A549 (cell line): Measurements from ENCODE around the gene FNBP1L. TPM values are rescaled to one million over a fixed set of nuclear protein-coding genes. Genes with fewer than 3 reads are reported as not detected.

Experiments
- ATAC-seq, 2 experiments: fragments of 200-7000 bp in 1 of 2; fragments of >200 bp in 1 of 2; cut with Nextera tagmentation in 1 of 2; cut with Tn5 transposase in 1 of 2; 3 replicates each; pipeline versions ENCODE4 v1.8.0 to v1.9.1; 2018 to 2020; ENCODE audit warnings: mild to moderate bottlenecking in 1 of 2, moderate library complexity in 1 of 2
- CTCF ChIA-PET: fragments of 300-600 bp; sonication (Branson Sonifier 250); formaldehyde crosslinking; extraction: SDS; loops from one replicate; lab custom pipeline; 2021; ENCODE audit warnings: antibody characterized with exemption, inconsistent platforms; lab: Yijun Ruan, JAX
- POLR2A ChIA-PET: fragments of 350-600 bp; formaldehyde crosslinking; extraction: SDS; loops from one replicate; lab custom pipeline; 2021; ENCODE audit warnings: antibody characterized with exemption, inconsistent platforms; lab: Yijun Ruan, JAX
- DNase-seq, 2 experiments: peaks; one replicate each; pipeline versions ENCODE4 v3.0.0 to v3.0.0-alpha.2; 2011 to 2016; ENCODE audit warnings: low read depth in 1 of 2, low spot score in 1 of 2
- FAIRE-seq: peaks from 2 replicates; lab custom pipeline; 2011; peaks lifted over from hg19 to GRCh38; lab: Jason Lieb, UNC
- H3K27ac ChIP-seq, 2 experiments: fragments of >200 bp; sonication (Bioruptor Twin); formaldehyde crosslinking; 3 replicates each; pipeline ENCODE4 v1.5.1; 2016 to 2017
- H3K4me1 ChIP-seq: fragments of >200 bp; sonication (Bioruptor Twin); formaldehyde crosslinking; 3 replicates; pipeline ENCODE4 v1.6.1; 2016
- H3K4me2 ChIP-seq: fragments of >200 bp; sonication (Bioruptor Twin); formaldehyde crosslinking; 3 replicates; pipeline ENCODE4 v1.6.1; 2016
- H3K4me3 ChIP-seq: fragments of >200 bp; sonication (Bioruptor Twin); formaldehyde crosslinking; 3 replicates; pipeline ENCODE4 v1.5.1; 2016
- H3K9me3 ChIP-seq: fragments of >200 bp; sonication (Bioruptor Twin); formaldehyde crosslinking; 3 replicates; pipeline ENCODE4 v1.6.1; 2016
- ATOH8 ChIP-seq: fragments of 250-450 bp; sonication (Bioruptor Pico); IDR thresholded peaks from 2 replicates; pipeline ENCODE4 v1.5.0; 2020; ENCODE audit warnings: low read depth, mild to moderate bottlenecking, moderate library complexity
- BCL3 ChIP-seq: fragments of >200 bp; sonication (Bioruptor Twin); formaldehyde crosslinking; IDR thresholded peaks from 3 replicates; pipeline ENCODE4 v1.6.1; 2016
- BHLHE40 ChIP-seq: IDR thresholded peaks from 2 replicates; pipeline ENCODE4 v1.6.1; 2012; ENCODE audit warnings: low read depth, low read length, inconsistent platforms
- CEBPB ChIP-seq, 2 experiments: fragments of >200 bp in 1 of 2; sonication (Bioruptor Twin) in 1 of 2; formaldehyde crosslinking in 1 of 2; IDR thresholded peaks; 2 replicates each; pipeline ENCODE4 v1.6.1; 2012 to 2016
- CHD4 ChIP-seq: fragments of 200-600 bp; sonication (generic); IDR thresholded peaks from 2 replicates; pipeline ENCODE4 v1.6.1; 2016; ENCODE audit warnings: antibody characterized with exemption, mild to moderate bottlenecking, borderline replicate concordance
- CTCF ChIP-seq: fragments of >200 bp; sonication (Bioruptor Twin); formaldehyde crosslinking; IDR thresholded peaks from 3 replicates; pipeline ENCODE4 v1.5.1; 2016
- EP300 ChIP-seq, 2 experiments: fragments of >200 bp; sonication (Bioruptor Twin); formaldehyde crosslinking; IDR thresholded peaks; 2 replicates in 1 of 2; 3 replicates in 1 of 2; pipeline ENCODE4 v1.6.1; 2016 to 2017
- FOXS1 ChIP-seq: fragments of 250-450 bp; sonication (Bioruptor Pico); IDR thresholded peaks from 2 replicates; pipeline ENCODE4 v1.5.0; 2020; ENCODE audit warnings: mild to moderate bottlenecking, moderate library complexity
- GATA3 ChIP-seq: IDR thresholded peaks from 2 replicates; pipeline ENCODE4 v1.6.1; 2012; ENCODE audit warnings: borderline replicate concordance
- HEYL ChIP-seq: fragments of 250-450 bp; sonication (Bioruptor Pico); IDR thresholded peaks from 2 replicates; pipeline ENCODE4 v1.8.0; 2021; ENCODE audit warnings: mild to moderate bottlenecking, moderate library complexity
- HOXB13 ChIP-seq: fragments of 250-450 bp; sonication (Bioruptor Pico); IDR thresholded peaks from 2 replicates; pipeline ENCODE4 v1.5.0; 2020; ENCODE audit warnings: low read depth, mild to moderate bottlenecking, moderate library complexity
- HOXB5 ChIP-seq: fragments of 250-450 bp; sonication (Bioruptor Pico); IDR thresholded peaks from 2 replicates; pipeline ENCODE4 v1.5.0; 2020; ENCODE audit warnings: mild to moderate bottlenecking, moderate library complexity
- KDM5A ChIP-seq: fragments of 200-600 bp; sonication (generic); IDR thresholded peaks from 2 replicates; pipeline ENCODE4 v1.6.1; 2016; ENCODE audit warnings: antibody characterized with exemption, mild to moderate bottlenecking
- MAFK ChIP-seq: fragments of 450-650 bp; IDR thresholded peaks from 2 replicates; pipeline ENCODE4 v1.6.1; 2014; ENCODE audit not compliant: partially characterized antibody
- MAZ ChIP-seq: fragments of 150-350 bp; IDR thresholded peaks from 2 replicates; pipeline ENCODE4 v1.6.1; 2014; ENCODE audit warnings: antibody characterized with exemption, low read depth, low read length, borderline replicate concordance
- RARB ChIP-seq: fragments of 250-450 bp; sonication (Bioruptor Pico); IDR thresholded peaks from 2 replicates; pipeline ENCODE4 v1.8.0; 2021; ENCODE audit warnings: mild to moderate bottlenecking, moderate library complexity
- TFCP2L1 ChIP-seq: fragments of 250-450 bp; sonication (Bioruptor Pico); IDR thresholded peaks from 2 replicates; pipeline ENCODE4 v1.5.0; 2021; ENCODE audit warnings: mild to moderate bottlenecking
- TP53 ChIP-seq: fragments of 250-450 bp; sonication (Bioruptor Pico); IDR thresholded peaks from 2 replicates; pipeline ENCODE4 v1.5.0; 2021; ENCODE audit warnings: mild to moderate bottlenecking, moderate library complexity
- USF2 ChIP-seq: fragments of 450-650 bp; IDR thresholded peaks from 2 replicates; pipeline ENCODE4 v1.6.1; 2014; ENCODE audit warnings: antibody characterized with exemption
- ZC3H11A ChIP-seq: fragments of 450-650 bp; IDR thresholded peaks from 2 replicates; pipeline ENCODE4 v1.6.1; 2014; ENCODE audit warnings: antibody characterized with exemption, mild to moderate bottlenecking
- WGBS: methylation state at CpG from one replicate; pipeline ENCODE4 v1.1.6; 2017; ENCODE audit errors: missing lambda C conversion rate; 5-methylcytosine and 5-hydroxymethylcytosine counted together
- polyA plus RNA-seq, 4 experiments: library from polyadenylated mRNA; depleted of rRNA in 3 of 4; stranded (reverse); fragments of >200 nt; fragmentation: RNase III in 1 of 4; extraction: RNeasy Plus Mini Kit Qiagen cat#74134 plus additional on column Dnase treatment in 1 of 4; gene quantifications; 2 replicates in 3 of 4; 3 replicates in 1 of 4; pipeline ENCODE4 v1.2.3, GENCODE V29; 2011 to 2017

The FNBP1L gene
- polyA plus RNA-seq, 2 of the 4 experiments (the other 2 are of a cell fraction) = 19.8 to 42.3 TPM

- WGBS = 95% methylated on average over 11 of the region's 12 CpGs
- FAIRE-seq = no peak
- Histone ChIP-seq H3K4me3 (no peak overlapping the region), H3K27ac (no peak overlapping the region), H3K9me3 (no peaks in the 10 kb centered on the region), H3K4me2 (no peak overlapping the region)
- ChIA-PET POLR2A (no interaction called here), CTCF (interaction anchor here (0.9 to 1.6 kb wide), 2 partner anchors 10 to 58 kb away, joined by 3 to 6 read pairs; no protein-coding TSS in a partner anchor)
- no peak for DNase-seq
- ATAC-seq = no peak
- TF ChIP-seq TFCP2L1 (CRISPR knock-in tag) = no peak
- no peak for TF ChIP-seq ATOH8 (CRISPR knock-in tag)
- no peak for TF ChIP-seq HEYL (CRISPR knock-in tag)
- no peak for TF ChIP-seq CHD4
- TF ChIP-seq USF2 = no peak
- no peak for TF ChIP-seq ZC3H11A
- TF ChIP-seq KDM5A = no peak
- TF ChIP-seq GATA3 = no peak
- TF ChIP-seq FOXS1 (CRISPR knock-in tag) = no peak
- TF ChIP-seq CEBPB (IDR thresholded peaks at IDR 0.05) = no peak
- TF ChIP-seq CTCF = no peak
- TF ChIP-seq EP300 (IDR thresholded peaks at IDR 0.05) = no peak
- TF ChIP-seq BHLHE40 = no peak
- no peak for TF ChIP-seq HOXB5 (CRISPR knock-in tag)
- TF ChIP-seq HOXB13 (CRISPR knock-in tag) = no peak
- TF ChIP-seq MAFK = no peak
- TF ChIP-seq TP53 = no peak
- TF ChIP-seq, all 56 proteins: peak for 0
- H3K4me1 ChIP-seq = peaks cover 23% of the 10 kb centered on the region; the same call in 2 of the 3 replicates
Measured at GRCh38 chr1:93571623-93572310, 123.8 kb downstream of the FNBP1L start.

GRCh38 chr1:93573940-93574469 is 126.1 kb downstream of the FNBP1L start:
- ChIA-PET CTCF (interaction anchor here (1.2 kb wide), 1 partner anchor 270 kb away, joined by 3 read pairs; no protein-coding TSS in a partner anchor), POLR2A (no interaction called here)
- TF ChIP-seq BCL3 = no peak
- TF ChIP-seq MAZ = no peak
- no peak for TF ChIP-seq RARB (CRISPR knock-in tag)
- no peak for FAIRE-seq
- WGBS = 13% methylated on average over 1 of the region's 1 CpG
- Histone ChIP-seq H3K27ac (no peak overlapping the region; a peak in 1 of 6 replicates), H3K9me3 (no peaks in the 10 kb centered on the region), H3K4me3 (no peak overlapping the region), H3K4me2 (no peak overlapping the region), H3K4me1 (peaks cover 10% of the 10 kb centered on the region; the same call in 2 of the 3 replicates)
- no peak for DNase-seq
- no peak for ATAC-seq
